HG03432 (cell line): ENCODE data around the gene FYN.
A peak's percentile ranks its signal among the peaks of the same experiment; 100 is the strongest.
"Not testable (repeated sequence)": the region's sequence is repeated elsewhere in the genome, so short reads cannot be mapped to it uniquely, and the experiment has no call there.

Experiments
- ATAC-seq: cut with Tn5 transposase; IDR thresholded peaks from one replicate; pipeline ENCODE4 v1.9.1; 2021; ENCODE audit warnings: mild to moderate bottlenecking, moderate library complexity; ENCODE audit not compliant: unreplicated experiment

FYN gene

GRCh38 chr6:111835398-111835797 lies 37.9 kb downstream of the FYN start:
- not testable (repeated sequence) for ATAC-seq

DNA sequence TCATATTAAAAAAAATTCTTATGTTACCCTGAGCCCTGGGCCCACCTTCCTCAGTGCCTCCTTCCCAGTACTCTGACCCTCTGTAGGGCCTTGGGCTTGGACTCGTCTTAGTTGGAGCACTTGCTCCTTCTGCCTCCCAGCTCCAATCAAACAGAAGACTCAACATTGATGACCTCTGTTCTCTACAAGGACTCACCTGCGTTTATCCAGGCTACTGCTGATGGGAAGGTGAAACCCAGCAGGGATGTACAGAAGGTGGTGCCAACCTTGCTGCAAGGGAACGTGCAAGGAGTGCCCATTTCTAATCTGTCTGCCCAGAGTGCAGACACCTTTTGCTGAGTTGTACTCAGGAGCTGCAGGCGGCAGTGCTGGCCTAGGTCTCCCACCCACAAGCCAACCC lies 38.9 kb downstream of the FYN start:
- ATAC-seq = no peak

- peak; percentile 50 for ATAC-seq
These were observed 40.3 kb downstream of the FYN start for GRCh38 chr6:111832833-111833418.

GRCh38 chr6:111831408-111831807 lies 41.8 kb downstream of the FYN start:
- ATAC-seq = no peak

- no peak for ATAC-seq
These were observed 43.3 kb downstream of the FYN start for GRCh38 chr6:111829998-111830397.

- ATAC-seq = no peak
These were observed 43.7 kb downstream of the FYN start for GRCh38 chr6:111829581-111829980.

DNA sequence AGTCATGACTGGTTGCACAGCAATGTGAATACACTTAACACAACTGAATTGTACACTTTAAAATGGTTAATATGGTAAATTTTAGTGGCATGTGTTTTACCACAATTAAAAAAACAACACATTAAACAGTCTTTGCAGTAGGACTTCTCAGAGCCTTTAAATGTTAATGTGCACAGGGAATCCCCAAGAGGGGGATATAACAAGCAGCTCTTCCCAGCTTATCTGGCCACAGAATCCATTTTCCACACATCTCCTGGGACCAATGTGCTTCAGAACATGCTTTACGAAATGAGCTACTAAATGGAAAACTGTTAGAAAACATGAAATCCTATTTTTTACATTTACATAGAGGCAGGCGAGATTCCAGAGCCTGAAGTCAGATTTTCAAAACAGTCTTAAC lies 44.4 kb downstream of the FYN start:
- ATAC-seq = no peak

GRCh38 chr6:111825439-111826086 lies 47.7 kb downstream of the FYN start:
- ATAC-seq = no peak

GRCh38 chr6:111824608-111825337 lies 48.5 kb downstream of the FYN start:
- ATAC-seq = peak; percentile 93

- ATAC-seq = peak; percentile 20
These were observed 49.2 kb downstream of the FYN start for GRCh38 chr6:111823831-111824607.

DNA sequence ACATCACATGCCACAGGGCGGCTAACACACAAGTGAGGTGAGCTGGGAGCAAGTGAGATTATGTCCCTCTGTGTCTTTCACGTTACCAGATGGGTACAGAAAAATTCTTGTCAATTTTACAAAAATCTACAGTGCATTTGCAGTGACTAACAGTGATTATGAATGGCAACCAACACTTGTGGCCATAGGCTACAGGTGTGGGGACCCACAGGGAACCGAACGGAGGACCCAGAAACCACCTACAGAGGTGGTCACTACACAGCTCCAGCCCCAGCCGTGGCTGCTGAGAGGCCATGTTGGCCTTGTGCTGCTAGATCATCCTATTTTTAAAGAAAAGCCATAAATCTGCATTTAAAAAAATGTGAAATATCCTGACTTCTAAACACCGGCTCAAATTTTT lies 50.2 kb downstream of the FYN start:
- ATAC-seq = no peak

GRCh38 chr6:111819458-111819857 lies 53.8 kb downstream of the FYN start:
- ATAC-seq = no peak

DNA sequence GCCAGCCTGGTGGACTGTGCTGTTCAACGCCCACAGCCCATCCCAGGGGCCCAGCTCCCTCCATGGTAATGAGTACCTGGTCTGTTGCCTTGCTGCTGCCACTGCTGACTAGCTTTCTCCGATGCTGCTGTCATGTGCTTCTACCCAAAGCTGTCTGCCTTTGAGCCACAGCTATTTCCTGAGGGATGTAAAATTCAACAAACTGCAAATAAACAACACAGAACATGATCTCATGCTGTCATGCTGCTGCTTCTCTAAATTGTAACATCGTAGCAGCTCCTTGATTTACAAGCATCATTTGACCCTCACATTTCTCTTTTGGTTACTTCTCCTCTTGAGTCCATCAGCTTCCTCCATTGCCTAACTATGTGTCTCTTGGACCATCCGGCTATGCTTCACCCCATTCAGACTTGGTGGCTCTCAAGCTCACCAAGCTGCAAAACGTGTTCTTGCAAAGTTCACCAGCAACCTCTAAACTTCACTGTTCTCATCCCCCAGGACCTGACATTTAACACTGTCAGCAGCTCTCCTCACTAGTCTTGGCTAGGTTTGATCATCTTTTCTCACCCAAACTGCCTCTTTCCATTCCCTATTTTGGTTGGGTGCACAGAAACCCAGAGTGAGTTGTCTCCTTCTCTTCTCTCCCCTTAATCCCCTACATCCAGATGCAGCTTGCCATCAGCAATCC lies 54.6 kb downstream of the FYN start:
- no peak for ATAC-seq

DNA sequence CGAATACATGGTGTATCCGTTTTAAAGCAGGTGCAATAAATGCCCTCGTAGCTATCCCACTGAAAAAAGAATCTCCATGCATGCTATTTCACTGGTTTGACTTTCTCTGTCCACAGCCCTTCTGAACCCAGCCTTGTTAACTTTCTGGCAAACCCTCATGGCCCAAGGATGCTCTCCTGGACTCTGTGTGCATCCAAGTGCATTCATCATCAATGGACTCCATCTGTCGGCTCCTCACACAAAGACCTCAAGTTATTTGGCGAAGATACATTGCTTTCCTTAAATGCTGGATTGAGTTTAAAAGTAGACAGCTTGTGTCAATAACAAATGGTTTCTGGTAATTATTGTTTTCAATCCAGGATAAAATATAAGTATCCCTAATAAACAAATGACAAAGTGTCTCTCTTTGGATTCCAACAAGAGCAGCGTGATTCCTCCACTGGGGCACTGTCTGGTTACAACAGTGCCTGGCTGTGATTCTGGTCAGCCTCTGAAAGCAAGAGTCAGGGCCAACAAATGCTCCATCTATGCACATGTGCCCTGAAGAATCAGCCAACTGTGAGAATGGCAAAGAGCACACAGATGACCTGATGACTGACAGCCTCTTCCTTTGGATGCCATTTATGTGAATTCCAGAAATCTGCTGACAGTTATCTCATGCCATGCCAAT lies 55.7 kb downstream of the FYN start:
- no peak for ATAC-seq

DNA sequence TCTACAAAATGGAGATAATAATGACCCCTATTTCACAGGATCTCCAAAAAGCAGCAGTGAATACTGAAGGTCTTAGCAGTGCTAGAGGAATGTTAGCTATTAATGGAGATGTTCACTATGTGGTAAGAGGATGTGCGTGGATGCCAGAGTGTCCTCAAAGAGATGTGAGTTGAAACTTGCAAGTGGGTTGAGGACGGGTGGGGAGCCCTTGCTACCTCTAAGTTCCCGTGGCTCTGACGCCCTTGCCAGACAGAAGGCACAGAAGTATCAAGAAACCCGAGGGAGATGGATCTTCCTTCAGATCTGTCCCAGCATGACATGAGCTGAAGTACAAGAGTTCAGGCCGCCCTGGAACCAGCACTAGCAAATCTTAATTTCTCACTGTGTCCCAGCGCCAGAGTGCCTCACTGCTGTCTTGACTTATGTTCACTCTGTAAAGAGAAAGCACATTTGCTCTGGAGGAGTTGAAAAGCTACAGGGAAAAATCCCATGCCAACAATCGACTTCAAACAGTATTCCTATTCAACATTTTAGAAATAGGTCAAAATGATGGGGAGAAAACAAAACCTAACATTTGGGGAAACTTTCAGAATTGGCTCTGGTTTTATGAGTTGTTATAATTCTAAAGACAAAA lies 59.5 kb downstream of the FYN start:
- no peak for ATAC-seq

- ATAC-seq = no peak
These were observed 60.0 kb downstream of the FYN start for GRCh38 chr6:111813237-111813636.

DNA sequence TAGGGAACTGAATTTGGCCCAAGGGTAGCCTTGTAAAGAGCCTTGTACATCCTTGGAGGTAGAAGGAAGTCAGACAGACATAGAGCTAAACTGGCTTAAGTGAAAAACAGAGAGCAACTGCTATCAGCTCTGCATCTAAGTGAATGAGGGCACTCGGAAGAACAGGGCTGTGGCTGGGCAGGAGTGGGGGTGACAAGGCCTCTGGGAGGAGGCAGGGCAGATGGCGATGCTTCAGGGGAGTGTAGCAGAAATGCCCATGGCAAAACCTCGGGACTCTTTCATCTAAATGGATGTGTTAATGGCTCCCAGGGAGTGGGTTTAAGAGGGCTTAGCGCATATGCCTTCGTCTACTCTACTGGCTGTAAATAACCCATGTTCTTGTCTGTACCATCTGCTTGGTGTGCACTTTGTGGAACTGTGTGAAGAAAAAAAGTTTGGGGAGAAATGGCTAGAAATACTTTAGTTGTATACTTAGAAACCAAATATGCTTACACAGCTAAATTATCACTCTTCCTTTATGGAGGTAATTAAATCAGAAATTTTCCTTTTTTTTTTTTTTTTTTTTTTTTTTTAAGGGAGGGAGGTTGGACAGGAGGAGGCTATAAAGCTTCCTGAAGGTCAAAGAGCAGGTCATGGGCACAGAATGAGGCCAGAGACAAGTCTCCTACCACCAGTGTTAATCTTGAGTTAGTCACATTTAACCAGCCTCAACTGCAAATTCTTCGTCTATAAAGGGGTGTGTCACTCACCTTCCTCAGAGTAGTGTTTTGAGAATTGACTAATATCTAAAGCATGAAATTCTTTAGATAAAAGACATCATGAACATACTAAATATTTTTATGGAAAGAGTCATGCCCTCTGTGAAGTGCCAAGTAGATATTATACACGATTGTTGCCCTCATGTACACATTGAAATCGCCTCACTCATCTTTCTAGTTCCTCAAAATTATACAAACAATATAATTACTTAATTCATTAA lies 60.9 kb downstream of the FYN start:
- no peak for ATAC-seq

DNA sequence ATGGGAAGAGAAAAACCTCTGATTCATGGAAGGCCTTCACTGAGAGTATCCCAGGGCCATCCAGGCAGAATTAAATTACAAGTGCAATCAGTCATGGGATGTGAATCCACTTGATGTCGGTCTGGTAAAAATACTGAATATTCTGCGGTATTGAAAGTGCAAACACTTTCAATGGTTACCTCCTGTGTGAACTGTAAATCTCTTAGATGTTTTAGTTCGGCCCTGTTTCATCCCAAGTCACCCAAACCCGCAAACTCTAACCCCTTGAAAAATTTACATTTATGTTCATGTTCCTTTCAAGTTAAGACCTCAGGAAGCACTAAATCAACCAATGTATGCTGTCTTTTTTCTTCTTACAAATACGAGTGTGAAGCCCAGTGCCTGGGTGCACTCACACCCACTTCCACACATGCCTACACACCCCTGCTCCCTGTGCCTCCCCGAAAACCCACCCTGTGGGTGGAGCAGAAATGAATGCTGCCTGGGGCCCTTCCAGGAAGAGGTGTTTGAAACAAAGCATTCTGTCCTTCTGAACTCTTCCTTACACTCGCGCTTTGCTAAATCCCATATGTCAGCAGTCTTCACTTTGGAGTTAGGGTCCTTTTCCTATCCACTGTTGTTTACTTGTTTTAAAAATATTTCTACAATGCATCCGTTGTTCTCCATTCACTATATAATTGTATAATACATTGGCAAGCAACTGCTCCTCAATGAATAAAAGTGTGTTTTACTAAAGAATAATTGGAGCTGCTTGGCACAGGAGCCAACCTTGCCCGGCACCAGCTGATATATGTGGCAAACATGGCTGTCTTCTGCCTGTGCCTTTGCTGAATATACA lies 62.7 kb downstream of the FYN start:
- ATAC-seq = no peak
